Transverse colon (tissue), 4 donors: ENCODE data around the gene ZDHHC9.

Source experiments
- EP300 ChIP-seq: sonication (generic); formaldehyde crosslinking; IDR thresholded peaks from one replicate; pipeline ENCODE4 v1.6.1; 2017; ENCODE audit warnings: antibody characterized with exemption, low read depth
- POLR2A ChIP-seq: fragments of 450-650 bp; IDR thresholded peaks from one replicate; pipeline ENCODE4 v1.6.1; 2016; ENCODE audit warnings: antibody characterized with exemption, mild to moderate bottlenecking, moderate library complexity
- POLR2AphosphoS5 ChIP-seq, 3 donors: sonication (generic); formaldehyde crosslinking; IDR thresholded peaks; one replicate each; pipeline ENCODE4 v1.6.1; 2016; ENCODE audit warnings: antibody characterized with exemption in 3 of 3
- TF ChIP-seq, protein P1 (sequence below), 5 experiments: fragments of 200-600 bp in 3 of 5; fragments of 450-650 bp in 2 of 5; sonication (generic) in 3 of 5; IDR thresholded peaks; 1 replicate in 2 of 5; 2 replicates in 3 of 5; pipeline ENCODE4 v1.5.1; 2016 to 2017; ENCODE audit warnings: antibody characterized with exemption in 5 of 5, inconsistent platforms in 3 of 5, mild to moderate bottlenecking in 2 of 5, moderate library complexity in 1 of 5

DNA sequence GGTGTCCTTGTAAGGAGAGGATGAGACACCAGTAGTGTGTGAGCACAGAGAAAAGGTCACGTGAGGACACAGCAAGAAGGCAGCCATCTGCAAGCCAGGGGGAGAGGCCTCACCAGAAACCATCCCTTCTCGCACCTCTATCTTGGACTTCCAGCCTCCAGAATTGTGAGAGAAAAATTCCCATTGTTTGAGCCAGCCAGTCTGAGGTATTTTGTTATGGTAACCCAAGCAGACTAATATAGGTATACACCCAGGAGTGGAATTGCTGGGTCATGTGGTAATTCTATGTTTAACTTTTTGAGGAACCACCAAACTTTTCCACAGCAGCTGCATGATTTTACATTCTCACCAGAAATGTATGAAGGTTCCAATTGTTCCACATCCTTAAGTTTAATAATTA is 25.6 kb downstream of the ZDHHC9 start:
- TF ChIP-seq, protein P1, sequence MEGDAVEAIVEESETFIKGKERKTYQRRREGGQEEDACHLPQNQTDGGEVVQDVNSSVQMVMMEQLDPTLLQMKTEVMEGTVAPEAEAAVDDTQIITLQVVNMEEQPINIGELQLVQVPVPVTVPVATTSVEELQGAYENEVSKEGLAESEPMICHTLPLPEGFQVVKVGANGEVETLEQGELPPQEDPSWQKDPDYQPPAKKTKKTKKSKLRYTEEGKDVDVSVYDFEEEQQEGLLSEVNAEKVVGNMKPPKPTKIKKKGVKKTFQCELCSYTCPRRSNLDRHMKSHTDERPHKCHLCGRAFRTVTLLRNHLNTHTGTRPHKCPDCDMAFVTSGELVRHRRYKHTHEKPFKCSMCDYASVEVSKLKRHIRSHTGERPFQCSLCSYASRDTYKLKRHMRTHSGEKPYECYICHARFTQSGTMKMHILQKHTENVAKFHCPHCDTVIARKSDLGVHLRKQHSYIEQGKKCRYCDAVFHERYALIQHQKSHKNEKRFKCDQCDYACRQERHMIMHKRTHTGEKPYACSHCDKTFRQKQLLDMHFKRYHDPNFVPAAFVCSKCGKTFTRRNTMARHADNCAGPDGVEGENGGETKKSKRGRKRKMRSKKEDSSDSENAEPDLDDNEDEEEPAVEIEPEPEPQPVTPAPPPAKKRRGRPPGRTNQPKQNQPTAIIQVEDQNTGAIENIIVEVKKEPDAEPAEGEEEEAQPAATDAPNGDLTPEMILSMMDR (IDR thresholded peaks at IDR 0.05) = no peak
- TF ChIP-seq POLR2A (no peak), EP300 (no peak), POLR2AphosphoS5 (IDR thresholded peaks at IDR 0.05) (no peak)
